GM18870 (cell line): Measurements from ENCODE around the gene OXNAD1.

Experiments used
- ATAC-seq: cut with Tn5 transposase; IDR thresholded peaks from one replicate; pipeline ENCODE4 v1.9.1; 2021; ENCODE audit warnings: moderate library complexity; ENCODE audit not compliant: unreplicated experiment

Gene OXNAD1

DNA sequence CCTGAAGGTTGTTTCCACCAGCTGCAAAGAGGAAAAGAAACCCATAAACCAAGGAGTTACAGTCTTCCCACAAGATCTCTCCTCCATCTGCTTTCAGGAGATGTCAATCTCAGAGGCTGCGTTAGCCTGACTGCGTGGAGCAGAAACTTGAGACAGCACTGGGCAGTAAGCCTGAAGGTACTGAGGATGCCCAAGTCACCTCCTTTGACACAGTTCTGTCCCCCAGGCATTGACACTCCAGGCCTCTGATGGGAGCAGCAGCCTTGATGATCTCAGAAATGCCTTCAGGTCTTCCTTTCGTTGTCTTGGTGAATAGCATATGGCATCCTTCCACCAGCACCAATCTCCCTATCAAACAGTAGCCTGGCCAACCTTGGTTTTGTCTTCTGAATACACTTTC lies 89.3 kb downstream of the OXNAD1 start:
- ATAC-seq: no peak
